Measurements from ENCODE around the gene KRT39. TPM values are rescaled to one million over a fixed set of nuclear protein-coding genes. Genes with fewer than 3 reads are reported as not detected.

The KRT39 gene
- total and polyA plus RNA-seq, 10 of the 15 experiments (the other 5 are each of a cell fraction or from before 2014, with no cell fraction given), result not detected

GRCh38 chr17:40936976-40937375, 29.8 kb downstream of the KRT39 start:
- ATAC-seq (no peak), DNase-seq (ENCODE audit: low read depth, low spot score) (no peak), FAIRE-seq (no peak)
- Histone ChIP-seq H3K36me3 (ENCODE audit: control insufficient read depth in 2 of 2, insufficient read depth in 2 of 2, low read length in 1 of 2) (no peaks in the 10 kb centered on the region), H4K20me1 (ENCODE audit: control insufficient read depth, insufficient read depth) (no peaks in the 10 kb centered on the region), H3K27me3 (replicated peaks in 1 of 2; ENCODE audit: control insufficient read depth in 2 of 2, insufficient read depth in 2 of 2, low read length in 1 of 2) (no peaks in the 10 kb centered on the region; a peak in 1 of 4 replicates), H3K9me3 (replicated peaks; ENCODE audit: control insufficient read depth, insufficient read depth, low read length) (no peaks in the 10 kb centered on the region), H2AFZ (ENCODE audit: control insufficient read depth, low read depth, low read length) (no peak overlapping the region), H3K9ac (ENCODE audit: control insufficient read depth, insufficient read depth, low read length) (no peak overlapping the region), H3K4me1 (ENCODE audit: control insufficient read depth, insufficient read depth, low read length) (no peaks in the 10 kb centered on the region), H3K27ac (ENCODE audit: control insufficient read depth, insufficient read depth) (no peak overlapping the region), H3K4me3 (no peak overlapping the region), H3K79me2 (ENCODE audit: control insufficient read depth, insufficient read depth, low read length) (no peaks in the 10 kb centered on the region), H3K4me2 (ENCODE audit: control insufficient read depth, insufficient read depth) (no peak overlapping the region)
- BruUV-seq (replicated peaks), result no TSS peak
- no peak for TF ChIP-seq SUZ12 (IDR thresholded peaks at IDR 0.05; ENCODE audit: unreplicated experiment)
- TF ChIP-seq POLR2AphosphoS2 (IDR thresholded peaks at IDR 0.05; ENCODE audit: low read depth, low read length), result no peak
- TF ChIP-seq JUND (IDR thresholded peaks at IDR 0.05; ENCODE audit: low read depth, low read length), result no peak
- no peak for TF ChIP-seq EP300 (IDR thresholded peaks at IDR 0.05; ENCODE audit: borderline replicate concordance in 1 of 2, control insufficient read depth in 1 of 2, low read depth in 2 of 2, low read length in 2 of 2)
- TF ChIP-seq FOS (IDR thresholded peaks at IDR 0.05; ENCODE audit: borderline replicate concordance, extremely low read depth, insufficient read length), result no peak
- no peak for TF ChIP-seq SIN3A (IDR thresholded peaks at IDR 0.05; ENCODE audit: low read depth, low read length)
- CTCF ChIA-PET, result no interaction called here
- intact Hi-C loops (cut with micrococcal nuclease; ENCODE audit: unreplicated experiment), result no loop called here
- RAD21 ChIA-PET (ENCODE audit: unreplicated experiment), result no interaction called here
- POLR2A ChIA-PET, result no interaction called here
- SMC1A ChIA-PET (ENCODE audit: uncharacterized antibody, unreplicated experiment), result no interaction called here
- 19% methylated on average over 5 of the region's 5 CpGs for WGBS (ENCODE audit: insufficient coverage, insufficient replicate concordance, low lambda C conversion rate, missing lambda C conversion rate)
- in situ Hi-C loops (cut with MboI), result no loop called here

- ChIA-PET RAD21 (ENCODE audit: unreplicated experiment) (no interaction called here), SMC1A (ENCODE audit: uncharacterized antibody, unreplicated experiment) (no interaction called here), CTCF (no interaction called here), POLR2A (no interaction called here)
- Histone ChIP-seq H4K20me1 (ENCODE audit: control insufficient read depth, insufficient read depth) (no peaks in the 10 kb centered on the region), H3K27ac (ENCODE audit: control insufficient read depth, insufficient read depth) (no peak overlapping the region), H3K36me3 (ENCODE audit: control insufficient read depth in 2 of 2, insufficient read depth in 2 of 2, low read length in 1 of 2) (no peaks in the 10 kb centered on the region), H3K4me3 (no peak overlapping the region), H3K27me3 (replicated peaks in 1 of 2; ENCODE audit: control insufficient read depth in 2 of 2, insufficient read depth in 2 of 2, low read length in 1 of 2) (no peaks in the 10 kb centered on the region; a peak in 1 of 4 replicates), H3K9ac (ENCODE audit: control insufficient read depth, insufficient read depth, low read length) (no peak overlapping the region), H3K4me2 (ENCODE audit: control insufficient read depth, insufficient read depth) (no peak overlapping the region), H3K79me2 (ENCODE audit: control insufficient read depth, insufficient read depth, low read length) (no peaks in the 10 kb centered on the region), H2AFZ (ENCODE audit: control insufficient read depth, low read depth, low read length) (no peak overlapping the region), H3K9me3 (replicated peaks; ENCODE audit: control insufficient read depth, insufficient read depth, low read length) (no peaks in the 10 kb centered on the region), H3K4me1 (ENCODE audit: control insufficient read depth, insufficient read depth, low read length) (no peaks in the 10 kb centered on the region)
- in situ Hi-C loops (cut with MboI), result no loop called here
- WGBS (ENCODE audit: insufficient coverage, insufficient replicate concordance, low lambda C conversion rate, missing lambda C conversion rate), result 38% methylated on average over 19 of the region's 19 CpGs
- intact Hi-C loops (cut with micrococcal nuclease; ENCODE audit: unreplicated experiment), result no loop called here
- ATAC-seq, result no peak
- no TSS peak for BruUV-seq (replicated peaks)
- FAIRE-seq, result no peak
- no peak for DNase-seq (ENCODE audit: low read depth, low spot score)
- TF ChIP-seq YY1 (IDR thresholded peaks at IDR 0.05; ENCODE audit: low read depth, low read length) (no peak), MTA2 (IDR thresholded peaks at IDR 0.05; ENCODE audit: low read depth) (no peak), KDM1A (IDR thresholded peaks at IDR 0.05; ENCODE audit: borderline replicate concordance) (no peak), CUX1 (IDR thresholded peaks at IDR 0.05; ENCODE audit: insufficient replicate concordance, low read depth, low read length) (no peak), ZNF217 (IDR thresholded peaks at IDR 0.05) (no peak), MEF2A (IDR thresholded peaks at IDR 0.05; ENCODE audit: insufficient read depth, low read depth, low read length) (no peak)
Observed at GRCh38 chr17:40936437-40936971, 30.2 kb downstream of the KRT39 start.

Data from GM12878 (cell line).